ENCODE data around the gene MRPL14. TPM values are rescaled to one million over a fixed set of nuclear protein-coding genes. Genes with fewer than 3 reads are reported as not detected.

Gene MRPL14
- total RNA-seq, 1 donor from 2014 or later, result 30.3 TPM

- Mint-ChIP-seq H3K27me3 (ENCODE audit: unreplicated experiment) (peaks cover 8% of the 10 kb centered on the region), H3K36me3 (ENCODE audit: low read depth, unreplicated experiment) (no peaks in the 10 kb centered on the region), H3K27ac (ENCODE audit: unreplicated experiment) (no peak overlapping the region), H3K4me3 (ENCODE audit: unreplicated experiment) (no peak overlapping the region), H3K9me3 (ENCODE audit: unreplicated experiment) (no peaks in the 10 kb centered on the region), H3K4me1 (ENCODE audit: unreplicated experiment) (peaks cover 13% of the 10 kb centered on the region)
- no peak for DNase-seq (ENCODE audit: low spot score)
- TF ChIP-seq CTCF (IDR thresholded peaks at IDR 0.05; ENCODE audit: unreplicated experiment), result no peak
Observed at GRCh38 chr6:44077214-44077946, 49.9 kb downstream of the MRPL14 start.

DNA sequence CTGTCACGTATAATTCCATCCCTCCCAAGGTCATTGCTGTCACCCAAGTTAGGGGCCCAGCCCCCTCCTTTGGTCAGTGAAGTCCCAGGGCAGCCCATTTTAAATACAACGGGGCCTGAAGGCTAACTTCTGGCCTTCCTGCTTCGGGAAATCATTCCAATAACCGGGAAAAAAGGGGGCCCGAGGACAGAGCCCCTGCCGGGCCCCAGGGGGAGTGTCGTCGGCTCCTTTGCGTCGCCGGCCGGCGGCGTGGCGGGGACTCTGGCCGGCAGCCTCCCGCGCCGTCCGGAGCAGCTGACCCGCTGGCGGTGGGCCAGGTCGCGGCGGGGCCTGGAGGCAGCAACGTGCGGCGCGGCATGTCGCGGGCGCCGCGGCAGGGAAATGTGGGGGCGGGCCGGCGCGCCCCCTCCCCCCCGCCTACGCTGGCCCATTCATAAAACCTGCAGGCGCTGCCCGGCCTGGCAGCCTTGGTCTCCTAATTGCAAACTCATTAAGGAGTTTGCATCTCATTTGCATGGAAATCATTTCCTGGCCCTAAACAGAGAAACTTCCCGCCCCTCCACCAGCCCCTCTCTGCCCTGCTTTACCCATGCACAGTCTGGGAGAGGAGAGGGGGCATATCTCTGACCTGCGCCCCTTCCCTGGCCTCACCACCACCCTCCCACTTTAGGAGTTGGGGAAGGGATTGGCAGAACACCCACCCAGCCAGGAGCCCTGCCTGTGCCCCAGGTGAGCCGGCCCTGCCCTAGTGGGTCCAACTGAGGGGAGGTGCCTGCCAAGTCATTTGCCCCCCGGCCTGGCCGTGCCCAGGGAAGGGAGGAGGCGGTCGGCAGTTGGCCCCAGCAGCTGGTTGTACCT is 50.7 kb downstream of the MRPL14 start:
- H3K27me3 Mint-ChIP-seq (ENCODE audit: unreplicated experiment), result peaks cover 11% of the 10 kb centered on the region
- no peak overlapping the region for H3K4me3 Mint-ChIP-seq (ENCODE audit: unreplicated experiment)
- H3K36me3 Mint-ChIP-seq (ENCODE audit: low read depth, unreplicated experiment), result no peaks in the 10 kb centered on the region
- TF ChIP-seq CTCF (IDR thresholded peaks at IDR 0.05; ENCODE audit: unreplicated experiment), result no peak
- DNase-seq (ENCODE audit: low spot score), result peak; percentile 34
- H3K4me1 Mint-ChIP-seq (ENCODE audit: unreplicated experiment), result peaks cover 13% of the 10 kb centered on the region
- H3K27ac Mint-ChIP-seq (ENCODE audit: unreplicated experiment), result no peak overlapping the region
- H3K9me3 Mint-ChIP-seq (ENCODE audit: unreplicated experiment), result no peaks in the 10 kb centered on the region

DNA sequence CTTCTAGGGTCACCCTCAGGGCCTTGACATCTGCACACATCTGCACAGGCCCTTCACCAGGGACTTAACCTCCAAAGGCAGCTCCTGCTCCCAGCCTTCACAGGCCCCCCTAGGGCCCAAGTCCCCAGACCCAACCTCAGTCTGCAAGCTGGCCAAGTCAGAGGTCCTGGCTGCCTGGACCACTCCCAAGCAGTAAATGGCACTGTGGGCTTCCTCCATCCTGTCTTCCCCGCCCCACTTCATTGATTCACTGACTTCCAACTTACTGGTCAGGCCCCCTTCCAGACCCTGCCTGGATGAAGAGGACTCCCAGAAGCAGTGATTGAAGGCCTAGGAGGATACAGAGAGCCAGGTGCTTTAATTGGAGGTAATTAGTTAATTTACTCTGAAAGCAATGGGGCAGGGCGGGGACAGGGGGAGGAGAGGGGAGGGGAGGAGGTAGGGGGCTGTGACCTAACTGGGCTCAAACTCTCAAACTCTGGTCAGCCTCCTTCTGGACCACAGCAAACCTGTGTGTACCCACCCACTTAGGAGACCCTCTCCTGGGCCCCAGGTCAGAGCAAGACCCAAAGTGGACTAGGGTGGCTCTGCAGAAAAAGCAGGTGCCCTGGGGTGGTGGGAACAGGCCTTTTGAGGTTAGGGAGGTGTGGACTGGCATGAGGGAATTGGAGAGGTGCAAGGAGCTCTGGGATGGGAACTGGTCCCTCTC is 51.5 kb downstream of the MRPL14 start:
- H3K4me1 Mint-ChIP-seq (ENCODE audit: unreplicated experiment), result peaks cover 13% of the 10 kb centered on the region
- H3K4me3 Mint-ChIP-seq (ENCODE audit: unreplicated experiment), result no peak overlapping the region
- no peaks in the 10 kb centered on the region for H3K36me3 Mint-ChIP-seq (ENCODE audit: low read depth, unreplicated experiment)
- no peak overlapping the region for H3K27ac Mint-ChIP-seq (ENCODE audit: unreplicated experiment)
- peaks cover 11% of the 10 kb centered on the region for H3K27me3 Mint-ChIP-seq (ENCODE audit: unreplicated experiment)
- TF ChIP-seq CTCF (IDR thresholded peaks at IDR 0.05; ENCODE audit: unreplicated experiment), result no peak
- no peak for DNase-seq (ENCODE audit: low spot score)
- H3K9me3 Mint-ChIP-seq (ENCODE audit: unreplicated experiment), result no peaks in the 10 kb centered on the region

- no peak for TF ChIP-seq CTCF (IDR thresholded peaks at IDR 0.05; ENCODE audit: unreplicated experiment)
- Mint-ChIP-seq H3K4me3 (ENCODE audit: unreplicated experiment) (no peak overlapping the region), H3K27ac (ENCODE audit: unreplicated experiment) (no peak overlapping the region), H3K27me3 (ENCODE audit: unreplicated experiment) (peaks cover 11% of the 10 kb centered on the region), H3K9me3 (ENCODE audit: unreplicated experiment) (no peaks in the 10 kb centered on the region), H3K36me3 (ENCODE audit: low read depth, unreplicated experiment) (no peaks in the 10 kb centered on the region), H3K4me1 (ENCODE audit: unreplicated experiment) (peaks cover 13% of the 10 kb centered on the region)
- no peak for DNase-seq (ENCODE audit: low spot score)
Observed at GRCh38 chr6:44074813-44075646, 52.2 kb downstream of the MRPL14 start.

All from endothelial cell (in vitro differentiated cells).